OCI-LY3 (cell line): ENCODE data around the gene SLC12A7.

Source experiments
- CTCF ChIP-seq: fragments of 200-600, 300-600 bp; sonication (generic); IDR thresholded peaks from 2 replicates; pipeline ENCODE4 v1.5.1; 2014; ENCODE audit warnings: antibody characterized with exemption, low read length, low read depth
- EZH2phosphoT487 ChIP-seq: fragments of 200-600 bp; shearing (Covaris generic); IDR thresholded peaks from 2 replicates; pipeline ENCODE4 v1.6.1; 2018; ENCODE audit warnings: antibody characterized with exemption, mixed run types, low read depth

DNA sequence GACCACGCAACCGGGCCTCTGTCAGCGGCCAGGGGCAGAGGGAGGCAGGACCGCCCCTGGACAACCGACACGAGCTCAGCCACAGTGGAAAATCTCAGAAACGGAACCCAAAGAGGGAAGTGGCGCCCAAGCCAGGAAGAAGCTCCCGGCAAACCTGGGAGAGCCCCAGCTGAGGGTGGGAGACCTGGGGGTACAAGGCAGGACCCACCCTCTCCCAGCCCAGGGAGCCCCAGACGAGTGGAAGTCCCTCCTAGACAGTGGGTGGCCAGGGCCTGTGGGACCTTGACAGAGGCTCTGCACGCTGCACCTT lies 3.0 kb downstream of the SLC12A7 start:
- TF ChIP-seq CTCF (no peak), EZH2phosphoT487 (no peak)
